Stomach (tissue), 4 donors: ENCODE measurements around the gene PERCC1.

Experiments used
- POLR2A ChIP-seq, 4 donors: fragments of 450-650 bp; IDR thresholded peaks; one replicate each; pipeline ENCODE4 v1.6.1; 2016; ENCODE audit warnings: antibody characterized with exemption in 4 of 4, control low read depth in 2 of 4, mild to moderate bottlenecking in 1 of 4, moderate library complexity in 1 of 4
- POLR2AphosphoS5 ChIP-seq, 3 donors: sonication (generic); formaldehyde crosslinking; IDR thresholded peaks; one replicate each; pipeline ENCODE4 v1.6.1; 2016; ENCODE audit warnings: antibody characterized with exemption in 3 of 3
- TF ChIP-seq, protein P1 (sequence below), 7 experiments: fragments of 450-650 bp in 4 of 7; fragments of 200-600 bp in 3 of 7; sonication (generic) in 3 of 7; IDR thresholded peaks; one replicate each; pipeline ENCODE4 v1.5.1; 2016 to 2019; ENCODE audit warnings: antibody characterized with exemption in 7 of 7, control low read depth in 2 of 7, mild to moderate bottlenecking in 1 of 7

DNA sequence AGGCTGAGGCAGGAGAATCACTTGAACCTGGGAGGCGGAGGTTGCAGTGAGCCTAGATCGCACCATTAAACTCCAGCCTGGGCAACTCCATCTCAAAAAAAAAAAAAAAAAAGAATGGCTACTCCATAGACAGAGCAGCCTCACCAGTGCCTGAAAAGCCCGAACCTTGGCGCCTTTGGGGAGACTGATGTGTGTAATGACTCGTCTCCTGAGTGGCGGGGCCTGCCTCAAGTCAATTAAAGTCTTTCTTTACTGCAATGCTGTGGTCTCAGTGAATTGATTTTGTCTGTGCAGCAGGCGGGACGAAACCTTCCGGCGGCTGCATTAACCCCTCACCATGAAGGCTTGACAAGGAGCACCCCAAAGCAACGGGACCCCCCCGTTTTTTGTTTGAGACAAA lies 6.8 kb upstream of the PERCC1 start:
- TF ChIP-seq, protein P1, sequence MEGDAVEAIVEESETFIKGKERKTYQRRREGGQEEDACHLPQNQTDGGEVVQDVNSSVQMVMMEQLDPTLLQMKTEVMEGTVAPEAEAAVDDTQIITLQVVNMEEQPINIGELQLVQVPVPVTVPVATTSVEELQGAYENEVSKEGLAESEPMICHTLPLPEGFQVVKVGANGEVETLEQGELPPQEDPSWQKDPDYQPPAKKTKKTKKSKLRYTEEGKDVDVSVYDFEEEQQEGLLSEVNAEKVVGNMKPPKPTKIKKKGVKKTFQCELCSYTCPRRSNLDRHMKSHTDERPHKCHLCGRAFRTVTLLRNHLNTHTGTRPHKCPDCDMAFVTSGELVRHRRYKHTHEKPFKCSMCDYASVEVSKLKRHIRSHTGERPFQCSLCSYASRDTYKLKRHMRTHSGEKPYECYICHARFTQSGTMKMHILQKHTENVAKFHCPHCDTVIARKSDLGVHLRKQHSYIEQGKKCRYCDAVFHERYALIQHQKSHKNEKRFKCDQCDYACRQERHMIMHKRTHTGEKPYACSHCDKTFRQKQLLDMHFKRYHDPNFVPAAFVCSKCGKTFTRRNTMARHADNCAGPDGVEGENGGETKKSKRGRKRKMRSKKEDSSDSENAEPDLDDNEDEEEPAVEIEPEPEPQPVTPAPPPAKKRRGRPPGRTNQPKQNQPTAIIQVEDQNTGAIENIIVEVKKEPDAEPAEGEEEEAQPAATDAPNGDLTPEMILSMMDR (IDR thresholded peaks at IDR 0.05), result no peak
- TF ChIP-seq POLR2A (IDR thresholded peaks at IDR 0.05), result no peak
- no peak for TF ChIP-seq POLR2AphosphoS5 (IDR thresholded peaks at IDR 0.05)
